ENCODE measurements around the gene XPNPEP2.
"Not testable (repeated sequence)": the region's sequence is repeated elsewhere in the genome, so short reads cannot be mapped to it uniquely, and the experiment has no call there.

Gene XPNPEP2

GRCh38 chrX:129720741-129721140 lies 18.0 kb upstream of the XPNPEP2 start:
- DNase-seq: no peak

GRCh38 chrX:129721414-129721813 lies 17.4 kb upstream of the XPNPEP2 start:
- no peak for DNase-seq

- no peak for DNase-seq
Measured at GRCh38 chrX:129721870-129722269, 16.9 kb upstream of the XPNPEP2 start.

- no peak for DNase-seq
Measured at GRCh38 chrX:129723511-129723910, 15.3 kb upstream of the XPNPEP2 start.

- no peak for DNase-seq
Measured at GRCh38 chrX:129724754-129725153, 14.0 kb upstream of the XPNPEP2 start.

- DNase-seq: peak; percentile 57
Measured at GRCh38 chrX:129726307-129727111, 12.3 kb upstream of the XPNPEP2 start.

- DNase-seq: no peak
Measured at GRCh38 chrX:129728061-129728460, 10.7 kb upstream of the XPNPEP2 start.

GRCh38 chrX:129731228-129731627 lies 7.6 kb upstream of the XPNPEP2 start:
- DNase-seq: no peak

GRCh38 chrX:129732857-129733256 lies 5.9 kb upstream of the XPNPEP2 start:
- no peak for DNase-seq

- no peak for DNase-seq
Measured at GRCh38 chrX:129733335-129733734, 5.4 kb upstream of the XPNPEP2 start.

- no peak for DNase-seq
Measured at GRCh38 chrX:129736491-129736890, 2.3 kb upstream of the XPNPEP2 start.

GRCh38 chrX:129737916-129738315 lies 863 bp upstream of the XPNPEP2 start:
- DNase-seq: peak; percentile 42

- DNase-seq: no peak
Measured at GRCh38 chrX:129739578-129739977, 799 bp downstream of the XPNPEP2 start.

GRCh38 chrX:129741880-129742758 lies 3.3 kb downstream of the XPNPEP2 start:
- DNase-seq: no peak

GRCh38 chrX:129742759-129743152 lies 4.0 kb downstream of the XPNPEP2 start:
- DNase-seq: not testable (repeated sequence)

- no peak for DNase-seq
Measured at GRCh38 chrX:129743821-129744220, 5.0 kb downstream of the XPNPEP2 start.

GRCh38 chrX:129744861-129745321 lies 6.1 kb downstream of the XPNPEP2 start:
- DNase-seq: no peak

GRCh38 chrX:129746557-129747470 lies 8.0 kb downstream of the XPNPEP2 start:
- no peak for DNase-seq

- DNase-seq: no peak
Measured at GRCh38 chrX:129747533-129747932, 8.8 kb downstream of the XPNPEP2 start.

- DNase-seq: peak; percentile 5
Measured at GRCh38 chrX:129748305-129748704, 9.5 kb downstream of the XPNPEP2 start.

GRCh38 chrX:129749069-129749468 lies 10.3 kb downstream of the XPNPEP2 start:
- DNase-seq: no peak

- no peak for DNase-seq
Measured at GRCh38 chrX:129750971-129751370, 12.2 kb downstream of the XPNPEP2 start.
